Neural progenitor cell (in vitro differentiated cells): Measurements from ENCODE around the gene TWSG1. TPM values are rescaled to one million over a fixed set of nuclear protein-coding genes. Genes with fewer than 3 reads are reported as not detected.

Experiments
- DNase-seq: peaks from one replicate; pipeline ENCODE4 v3.0.0-alpha.2; 2016; ENCODE audit warnings: low spot score
- H2AFZ ChIP-seq: fragments of 200-600 bp; sonication (generic); replicated peaks from 2 replicates; pipeline ENCODE4 v1.6.1; 2016; ENCODE audit warnings: antibody characterized with exemption
- H3F3A ChIP-seq: fragments of 200-600 bp; sonication (generic); 2 replicates; pipeline ENCODE4 v1.6.1; 2016; ENCODE audit warnings: antibody characterized with exemption, low read depth
- H3K27ac ChIP-seq: fragments of 200-600 bp; sonication (generic); 2 replicates; pipeline ENCODE4 v1.5.1; 2016; ENCODE audit warnings: mild to moderate bottlenecking
- H3K27me3 ChIP-seq: fragments of 200-600 bp; sonication (generic); 2 replicates; pipeline ENCODE4 v1.6.1; 2016; ENCODE audit warnings: mild to moderate bottlenecking, moderate library complexity
- H3K36me3 ChIP-seq: fragments of 200-600 bp; sonication (generic); 2 replicates; pipeline ENCODE4 v1.5.1; 2016
- H3K4me1 ChIP-seq: fragments of 200-600 bp; sonication (generic); 2 replicates; pipeline ENCODE4 v1.6.1; 2016; ENCODE audit warnings: mixed run types
- H3K4me2 ChIP-seq: fragments of 200-600 bp; sonication (generic); 2 replicates; pipeline ENCODE4 v1.6.1; 2016
- H3K4me3 ChIP-seq: fragments of 200-600 bp; sonication (generic); 2 replicates; pipeline ENCODE4 v1.5.1; 2016
- H3K79me2 ChIP-seq: fragments of 200-600 bp; sonication (generic); 2 replicates; pipeline ENCODE4 v1.6.1; 2016; ENCODE audit warnings: low read depth
- H3K9ac ChIP-seq: fragments of 200-600 bp; sonication (generic); 2 replicates; pipeline ENCODE4 v1.6.1; 2016
- H3K9me3 ChIP-seq: fragments of 200-600 bp; sonication (generic); 2 replicates; pipeline ENCODE4 v1.5.1; 2016; ENCODE audit warnings: low read depth
- H4K20me1 ChIP-seq: fragments of 200-600 bp; sonication (generic); 2 replicates; pipeline ENCODE4 v1.6.1; 2016; ENCODE audit warnings: low read depth
- H3K27ac Mint-ChIP-seq: 3 replicates; pipeline ENCODE4 v1.8.0; 2021; ENCODE audit warnings: mixed read lengths
- H3K27me3 Mint-ChIP-seq: 2 replicates; pipeline ENCODE4 v1.8.0; 2022; ENCODE audit warnings: low read depth, mild to moderate bottlenecking, inconsistent platforms, moderate library complexity, mixed read lengths; ENCODE audit not compliant: insufficient read depth
- H3K36me3 Mint-ChIP-seq: 3 replicates; pipeline ENCODE4 v1.8.0; 2021; ENCODE audit warnings: mixed read lengths
- H3K4me1 Mint-ChIP-seq: 3 replicates; pipeline ENCODE4 v1.8.0; 2021; ENCODE audit warnings: mixed read lengths
- H3K4me3 Mint-ChIP-seq: 3 replicates; pipeline ENCODE4 v1.8.0; 2021; ENCODE audit warnings: mild to moderate bottlenecking, moderate library complexity, mixed read lengths
- H3K9me3 Mint-ChIP-seq: 3 replicates; pipeline ENCODE4 v1.8.0; 2020; ENCODE audit warnings: mixed read lengths
- EZH2 ChIP-seq: fragments of 200-600 bp; sonication (generic); IDR thresholded peaks from 2 replicates; pipeline ENCODE4 v1.6.1; 2017; ENCODE audit warnings: antibody characterized with exemption, mild to moderate bottlenecking, moderate library complexity
- EZH2phosphoT487 ChIP-seq: fragments of 200-600 bp; sonication (generic); IDR thresholded peaks from 2 replicates; pipeline ENCODE4 v1.6.1; 2017; ENCODE audit warnings: antibody characterized with exemption
- total RNA-seq: library from RNA; depleted of rRNA; stranded (reverse); fragments of >200 nt; gene quantifications from 2 replicates; pipeline ENCODE4 v1.2.3, GENCODE V29; 2015; ENCODE audit warnings: low replicate concordance
- TF ChIP-seq, protein P1 (sequence below): fragments of 200-600 bp; sonication (generic); IDR thresholded peaks from 2 replicates; pipeline ENCODE4 v1.5.1; 2017; ENCODE audit warnings: antibody characterized with exemption, mild to moderate bottlenecking

Gene TWSG1
- total RNA-seq, 1 donor from 2014 or later = 87.9 TPM

DNA sequence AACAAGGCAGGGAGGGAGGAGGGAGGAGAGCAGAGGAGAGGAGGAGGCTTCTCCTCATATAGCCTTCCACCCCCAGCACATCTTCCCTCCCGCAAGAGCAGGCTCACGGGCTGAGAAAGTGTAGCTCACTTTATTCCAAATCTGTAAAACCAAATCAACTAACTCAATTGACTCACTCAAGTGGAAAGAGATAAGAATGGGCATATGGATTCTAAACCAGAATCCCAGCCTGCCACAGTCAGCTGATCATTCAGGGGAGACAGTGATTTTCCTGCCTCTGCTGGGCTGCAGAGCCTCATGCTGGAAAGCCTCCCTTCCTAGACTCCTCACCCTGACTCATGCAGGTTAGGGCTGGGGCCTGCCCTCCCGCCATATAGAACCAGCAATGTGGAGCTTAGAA lies 4.2 kb upstream of the TWSG1 start:
- Histone ChIP-seq H3K4me2 (no peak overlapping the region), H3K27ac (no peak overlapping the region), H3K9ac (no peak overlapping the region), H3K36me3 (no peaks in the 10 kb centered on the region), H3K79me2 (peaks cover 3% of the 10 kb centered on the region), H3K9me3 (no peaks in the 10 kb centered on the region), H3K4me3 (no peak overlapping the region), H4K20me1 (no peaks in the 10 kb centered on the region), H3F3A (peaks cover 15% of the 10 kb centered on the region), H2AFZ (no peak overlapping the region), H3K4me1 (no peaks in the 10 kb centered on the region), H3K27me3 (peaks cover 14% of the 10 kb centered on the region)
- Mint-ChIP-seq H3K27ac (no peak overlapping the region), H3K36me3 (peaks cover 5% of the 10 kb centered on the region), H3K27me3 (peaks cover 5% of the 10 kb centered on the region), H3K4me3 (no peak overlapping the region), H3K4me1 (peaks cover 10% of the 10 kb centered on the region), H3K9me3 (peaks cover 18% of the 10 kb centered on the region)
- TF ChIP-seq EZH2phosphoT487 = no peak
- TF ChIP-seq, protein P1, sequence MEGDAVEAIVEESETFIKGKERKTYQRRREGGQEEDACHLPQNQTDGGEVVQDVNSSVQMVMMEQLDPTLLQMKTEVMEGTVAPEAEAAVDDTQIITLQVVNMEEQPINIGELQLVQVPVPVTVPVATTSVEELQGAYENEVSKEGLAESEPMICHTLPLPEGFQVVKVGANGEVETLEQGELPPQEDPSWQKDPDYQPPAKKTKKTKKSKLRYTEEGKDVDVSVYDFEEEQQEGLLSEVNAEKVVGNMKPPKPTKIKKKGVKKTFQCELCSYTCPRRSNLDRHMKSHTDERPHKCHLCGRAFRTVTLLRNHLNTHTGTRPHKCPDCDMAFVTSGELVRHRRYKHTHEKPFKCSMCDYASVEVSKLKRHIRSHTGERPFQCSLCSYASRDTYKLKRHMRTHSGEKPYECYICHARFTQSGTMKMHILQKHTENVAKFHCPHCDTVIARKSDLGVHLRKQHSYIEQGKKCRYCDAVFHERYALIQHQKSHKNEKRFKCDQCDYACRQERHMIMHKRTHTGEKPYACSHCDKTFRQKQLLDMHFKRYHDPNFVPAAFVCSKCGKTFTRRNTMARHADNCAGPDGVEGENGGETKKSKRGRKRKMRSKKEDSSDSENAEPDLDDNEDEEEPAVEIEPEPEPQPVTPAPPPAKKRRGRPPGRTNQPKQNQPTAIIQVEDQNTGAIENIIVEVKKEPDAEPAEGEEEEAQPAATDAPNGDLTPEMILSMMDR = no peak
- TF ChIP-seq EZH2 = no peak
- DNase-seq = peak; percentile 4

DNA sequence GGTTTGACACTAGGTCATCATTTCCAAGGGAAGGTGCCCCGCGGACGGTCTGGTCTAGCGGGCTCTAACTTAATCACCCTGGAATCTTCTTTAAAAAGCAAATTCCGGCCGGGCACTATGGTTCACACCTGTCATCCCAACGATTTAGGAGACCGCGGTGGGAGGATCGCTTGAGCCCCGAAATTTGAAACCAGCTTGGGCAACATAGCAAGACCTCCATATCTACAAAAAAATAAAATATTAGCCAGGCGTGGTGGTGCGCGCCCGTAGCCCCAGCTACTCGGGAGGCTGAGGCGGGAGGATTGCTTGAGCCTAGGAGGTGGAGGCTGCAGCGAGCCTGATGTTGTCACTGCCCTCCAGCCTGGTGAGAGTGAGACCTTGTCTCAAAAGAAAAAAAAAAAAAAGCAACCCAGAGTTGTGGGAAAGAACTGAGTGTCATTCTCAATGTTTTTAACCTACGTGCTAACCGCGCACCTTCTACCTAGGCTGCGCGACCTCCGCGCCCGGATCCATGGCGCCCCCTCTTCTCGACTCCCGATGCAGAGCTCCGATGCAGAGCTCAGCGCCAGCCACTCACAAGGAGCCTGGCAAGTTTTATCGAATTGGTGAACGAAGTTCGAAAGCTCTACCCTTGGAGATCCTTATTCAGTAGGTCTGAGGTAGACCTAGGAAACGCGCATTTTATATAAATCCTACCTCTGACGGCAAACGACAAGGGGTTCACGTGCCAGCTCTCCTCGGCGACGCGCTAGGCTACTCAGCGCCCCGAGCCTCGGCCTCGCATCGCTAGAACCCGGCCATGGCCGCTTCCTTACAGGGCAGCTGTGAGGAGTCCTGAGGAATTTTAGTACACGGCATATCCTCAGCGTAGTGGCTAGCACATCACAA lies 888 bp upstream of the TWSG1 start:
- Mint-ChIP-seq H3K4me1 (peaks cover 20% of the 10 kb centered on the region), H3K4me3 (peak overlapping the region; percentile 97), H3K27ac (peak overlapping the region; percentile 72), H3K27me3 (peaks cover 2% of the 10 kb centered on the region), H3K9me3 (peaks cover 15% of the 10 kb centered on the region), H3K36me3 (peaks cover 12% of the 10 kb centered on the region)
- Histone ChIP-seq H3K36me3 (peaks cover 5% of the 10 kb centered on the region), H3F3A (peaks cover 15% of the 10 kb centered on the region), H3K27me3 (peaks cover 14% of the 10 kb centered on the region), H3K4me1 (no peaks in the 10 kb centered on the region), H3K79me2 (peaks cover 35% of the 10 kb centered on the region), H3K9me3 (no peaks in the 10 kb centered on the region), H2AFZ (peak overlapping the region; percentile 54), H3K27ac (no peak overlapping the region), H4K20me1 (no peaks in the 10 kb centered on the region), H3K9ac (no peak overlapping the region), H3K4me2 (peak overlapping the region; percentile 77), H3K4me3 (peak overlapping the region; percentile 76)
- TF ChIP-seq, protein P1 = no peak
- TF ChIP-seq EZH2phosphoT487 = no peak
- TF ChIP-seq EZH2 = no peak
- peak; percentile 85 for DNase-seq

DNA sequence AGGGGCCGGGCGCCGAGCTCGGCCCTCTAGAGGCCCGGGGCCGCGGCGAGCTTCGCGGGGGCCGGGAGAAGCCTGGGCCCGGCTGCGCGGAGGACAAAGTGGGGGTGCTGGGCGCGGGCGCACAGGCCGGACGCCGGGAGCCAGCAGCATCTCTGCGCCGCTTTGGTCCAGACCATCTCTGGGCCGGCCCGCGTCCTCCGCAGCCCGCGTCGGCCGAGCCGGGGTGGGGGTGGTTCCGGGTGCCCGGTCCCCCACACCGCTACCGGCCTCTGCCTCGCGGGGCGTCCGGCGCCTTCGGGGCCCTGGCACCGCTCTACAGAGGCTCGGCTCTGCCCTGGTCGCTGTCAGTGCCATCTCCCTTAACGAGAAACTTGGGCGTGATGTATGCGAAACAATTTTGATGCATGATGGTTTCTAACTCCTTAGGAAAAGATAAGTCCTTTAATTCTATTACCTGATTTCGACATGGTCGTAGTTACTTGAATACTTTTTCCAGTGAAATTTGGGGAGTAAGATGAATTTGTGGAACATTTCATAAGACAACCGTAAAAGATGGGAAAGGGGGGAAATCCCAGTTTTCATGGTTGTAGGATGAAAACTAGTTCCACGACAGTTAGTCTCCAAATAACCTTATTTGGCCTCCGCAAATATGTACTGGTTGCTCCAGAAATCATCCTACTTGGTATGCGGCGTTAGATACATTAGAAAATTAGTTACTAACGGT lies 562 bp downstream of the TWSG1 start:
- Mint-ChIP-seq H3K27me3 (peaks cover 2% of the 10 kb centered on the region), H3K27ac (peak overlapping the region; percentile 79), H3K4me3 (peak overlapping the region; percentile 97), H3K4me1 (peaks cover 20% of the 10 kb centered on the region), H3K36me3 (peaks cover 13% of the 10 kb centered on the region), H3K9me3 (peaks cover 6% of the 10 kb centered on the region)
- Histone ChIP-seq H3K4me1 (no peaks in the 10 kb centered on the region), H3K9me3 (no peaks in the 10 kb centered on the region), H3F3A (peaks cover 15% of the 10 kb centered on the region), H3K79me2 (peaks cover 35% of the 10 kb centered on the region), H3K4me2 (peak overlapping the region; percentile 78), H3K27ac (peak overlapping the region; percentile 32), H2AFZ (peak overlapping the region; percentile 77), H3K4me3 (peak overlapping the region; percentile 76), H3K9ac (peak overlapping the region; percentile 51), H3K27me3 (peaks cover 14% of the 10 kb centered on the region), H4K20me1 (no peaks in the 10 kb centered on the region), H3K36me3 (peaks cover 5% of the 10 kb centered on the region)
- no peak for TF ChIP-seq EZH2
- TF ChIP-seq, protein P1 = no peak
- no peak for TF ChIP-seq EZH2phosphoT487
- DNase-seq = peak; percentile 3
